Fibroblast of lung (primary cell): Measurements from ENCODE around the gene MBOAT7. TPM values are rescaled to one million over a fixed set of nuclear protein-coding genes. Genes with fewer than 3 reads are reported as not detected.

ENCODE experiments used
- DNase-seq, 2 donors: peaks; one replicate each; pipeline versions ENCODE4 v3.0.0 to v3.0.0-alpha.2; 2010; ENCODE audit warnings: low read depth in 2 of 2
- H2AFZ ChIP-seq: 2 replicates; pipeline ENCODE4 v1.5.1; 2012; ENCODE audit warnings: low read length, control low read depth, inconsistent platforms
- H3K27ac ChIP-seq: 2 replicates; pipeline ENCODE4 v1.5.1; 2011; ENCODE audit warnings: low read length, control low read depth; ENCODE audit not compliant: insufficient read depth
- H3K27me3 ChIP-seq: 2 replicates; pipeline ENCODE4 v1.5.1; 2011; ENCODE audit warnings: mild to moderate bottlenecking, low read length; ENCODE audit not compliant: control insufficient read depth, insufficient read depth
- H3K36me3 ChIP-seq: 2 replicates; pipeline ENCODE4 v1.5.1; 2011; ENCODE audit warnings: low read length; ENCODE audit not compliant: control insufficient read depth, insufficient read depth
- H3K4me1 ChIP-seq: 2 replicates; pipeline ENCODE4 v1.5.1; 2011; ENCODE audit warnings: low read length; ENCODE audit not compliant: control insufficient read depth, insufficient read depth; ENCODE audit errors: extremely low read depth
- H3K4me2 ChIP-seq: 2 replicates; pipeline ENCODE4 v1.5.1; 2011; ENCODE audit warnings: low read length, control low read depth; ENCODE audit not compliant: insufficient read depth; ENCODE audit errors: extremely low read depth
- H3K4me3 ChIP-seq, 4 experiments: fragments of 200-600 bp in 1 of 4; sonication (generic) in 1 of 4; replicated peaks in 1 of 4; 2 replicates each; pipeline ENCODE4 v1.5.1; 2011 to 2016; ENCODE audit warnings: low read length in 4 of 4, low read depth in 3 of 4, mild to moderate bottlenecking in 3 of 4, control low read depth in 2 of 4, inconsistent platforms in 1 of 4, mixed read lengths in 1 of 4; ENCODE audit not compliant: insufficient read depth in 1 of 4; ENCODE audit errors: control extremely low read depth in 1 of 4
- H3K79me2 ChIP-seq: 2 replicates; pipeline ENCODE4 v1.5.1; 2012; ENCODE audit warnings: mild to moderate bottlenecking, low read length, inconsistent platforms; ENCODE audit not compliant: control insufficient read depth, insufficient read depth
- H3K9ac ChIP-seq: 2 replicates; pipeline ENCODE4 v1.5.1; 2011; ENCODE audit warnings: mild to moderate bottlenecking, low read length, control low read depth; ENCODE audit not compliant: insufficient read depth
- H3K9me3 ChIP-seq: 2 replicates; pipeline ENCODE4 v1.5.1; 2012; ENCODE audit warnings: low read depth, low read length; ENCODE audit not compliant: control insufficient read depth, insufficient read depth
- H4K20me1 ChIP-seq: 2 replicates; pipeline ENCODE4 v1.5.1; 2011; ENCODE audit warnings: low read length; ENCODE audit not compliant: control insufficient read depth, insufficient read depth; ENCODE audit errors: extremely low read depth
- CTCF ChIP-seq, 2 donors: IDR thresholded peaks in 1 of 2; conservative IDR thresholded peaks in 1 of 2; 1 replicate in 1 of 2; 2 replicates in 1 of 2; pipeline ENCODE4 v1.5.1; 2011 to 2012; ENCODE audit warnings: low read length in 2 of 2, control low read depth in 1 of 2, inconsistent platforms in 1 of 2, low read depth in 1 of 2, mild to moderate bottlenecking in 1 of 2
- EZH2 ChIP-seq: IDR thresholded peaks from 2 replicates; pipeline ENCODE4 v1.5.1; 2012; ENCODE audit warnings: low read length, control low read depth, mild to moderate bottlenecking; ENCODE audit errors: missing control alignments
- polyA plus RNA-seq, 2 donors: library from polyadenylated mRNA; depleted of rRNA in 1 of 2; stranded (reverse) in 1 of 2; unstranded in 1 of 2; fragments of >200 nt; gene quantifications; 2 replicates each; pipeline ENCODE4 v1.2.1, GENCODE V29; 2011 to 2012; ENCODE audit warnings: missing spikeins in 1 of 2
- total RNA-seq: library from RNA; depleted of rRNA; stranded (reverse); fragments of >200 nt; gene quantifications from 2 replicates; pipeline ENCODE4 v1.2.1, GENCODE V29; 2014

Gene MBOAT7
- total and polyA plus RNA-seq, 2 donors (not counting 1 experiment from before 2014, with no cell fraction given), result 28.6 to 41.1 TPM

GRCh38 chr19:54149021-54149812 lies 40.2 kb downstream of the MBOAT7 start:
- peaks cover 55% of the 10 kb centered on the region for H3K36me3 ChIP-seq
- H3K9ac ChIP-seq, result no peak overlapping the region

GRCh38 chr19:54148158-54148557 lies 41.2 kb downstream of the MBOAT7 start:
- Histone ChIP-seq H3K27me3 (no peaks in the 10 kb centered on the region), H2AFZ (no peak overlapping the region), H3K4me2 (no peak overlapping the region), H3K4me1 (peaks cover 2% of the 10 kb centered on the region), H3K27ac (no peak overlapping the region), H3K4me3 (no peak overlapping the region), H4K20me1 (no peaks in the 10 kb centered on the region), H3K36me3 (peaks cover 55% of the 10 kb centered on the region), H3K79me2 (no peaks in the 10 kb centered on the region), H3K9me3 (no peaks in the 10 kb centered on the region), H3K9ac (no peak overlapping the region)
- DNase-seq, result no peak
- no peak for TF ChIP-seq CTCF (conservative IDR thresholded peaks at IDR 0.05 in 1 of 2, IDR thresholded peaks at IDR 0.05 in 1 of 2; ENCODE audit: low read depth in 1 of 2, low read length in 2 of 2)
- no peak for TF ChIP-seq EZH2

More at GRCh38 chr19:54149021-54149812, 40.2 kb downstream of the MBOAT7 start:
- Histone ChIP-seq H3K9me3 (no peaks in the 10 kb centered on the region), H3K27me3 (no peaks in the 10 kb centered on the region), H2AFZ (no peak overlapping the region), H3K79me2 (no peaks in the 10 kb centered on the region), H3K4me1 (peaks cover 7% of the 10 kb centered on the region), H3K4me3 (no peak overlapping the region), H3K27ac (no peak overlapping the region), H3K4me2 (no peak overlapping the region), H4K20me1 (no peaks in the 10 kb centered on the region)
- TF ChIP-seq EZH2, result no peak
- no peak for TF ChIP-seq CTCF (conservative IDR thresholded peaks at IDR 0.05 in 1 of 2, IDR thresholded peaks at IDR 0.05 in 1 of 2; ENCODE audit: low read depth in 1 of 2, low read length in 2 of 2)
- DNase-seq, result no peak

- no peak overlapping the region for H3K4me2 ChIP-seq
- H3K9me3 ChIP-seq, result no peaks in the 10 kb centered on the region
- DNase-seq, result peak in 1 of 2 donors; percentile 61
- no peaks in the 10 kb centered on the region for H3K27me3 ChIP-seq
- H4K20me1 ChIP-seq, result no peaks in the 10 kb centered on the region
- peaks cover 4% of the 10 kb centered on the region for H3K79me2 ChIP-seq
- H3K36me3 ChIP-seq, result peaks cover 55% of the 10 kb centered on the region
- no peak overlapping the region for H2AFZ ChIP-seq
- no peak overlapping the region for H3K27ac ChIP-seq
- no peak for TF ChIP-seq EZH2
- TF ChIP-seq CTCF (conservative IDR thresholded peaks at IDR 0.05 in 1 of 2, IDR thresholded peaks at IDR 0.05 in 1 of 2; ENCODE audit: low read depth in 1 of 2, low read length in 2 of 2), result no peak
- H3K4me1 ChIP-seq, result no peaks in the 10 kb centered on the region
- no peak overlapping the region for H3K9ac ChIP-seq
- H3K4me3 ChIP-seq, result no peak overlapping the region
These were observed 41.7 kb downstream of the MBOAT7 start for GRCh38 chr19:54147676-54148075.
